IMR-90 (cell line): Measurements from ENCODE around the gene BARX1. TPM values are rescaled to one million over a fixed set of nuclear protein-coding genes. Genes with fewer than 3 reads are reported as not detected.

Experiments used
- CTCF ChIP-seq: conservative IDR thresholded peaks from 2 replicates; pipeline ENCODE4 v1.5.1; 2012; ENCODE audit warnings: mild to moderate bottlenecking, low read depth, low read length, improper control_type of control experiment
- polyA plus RNA-seq, 3 experiments: library from polyadenylated mRNA; depleted of rRNA; stranded (reverse); fragments of >200 nt; gene quantifications; 2 replicates each; pipeline ENCODE4 v1.2.3, GENCODE V29; 2012; ENCODE audit warnings: low replicate concordance in 1 of 3
- total RNA-seq: library from RNA; depleted of rRNA; stranded (reverse); fragments of >200 nt; gene quantifications from 2 replicates; pipeline ENCODE4 v1.2.3, GENCODE V29; 2012

The BARX1 gene
- total and polyA plus RNA-seq, 2 of the 4 experiments (the other 2 are of a cell fraction): not detected

- no peak for TF ChIP-seq CTCF
These were observed at the start of gene BARX1 (continued) for GRCh38 chr9:93955111-93955980.
